Body of pancreas (tissue), 4 donors: ENCODE results near the gene FAM47E. TPM values are rescaled to one million over a fixed set of nuclear protein-coding genes. Genes with fewer than 3 reads are reported as not detected.

Experiments used
- ATAC-seq: fragments of 150-250 bp; one replicate; pipeline ENCODE4 v1.9.1; 2016
- DNase-seq, 4 donors: peaks; one replicate each; pipeline ENCODE4 v3.0.0-alpha.2; 2019
- H3K27ac ChIP-seq, 4 donors: fragments of 200-600 bp; sonication (generic); 1 replicate in 3 of 4; 2 replicates in 1 of 4; pipeline versions ENCODE4 v1.5.1 to v1.6.1; 2016 to 2019; ENCODE audit warnings: mild to moderate bottlenecking in 1 of 4, mixed read lengths in 1 of 4, moderate library complexity in 1 of 4
- H3K27me3 ChIP-seq, 2 donors: fragments of 200-600 bp; sonication (generic); one replicate each; pipeline ENCODE4 v1.6.0; 2016; ENCODE audit warnings: mild to moderate bottlenecking in 1 of 2
- H3K36me3 ChIP-seq, 2 donors: fragments of 200-600 bp; sonication (generic); replicated peaks in 1 of 2; 2 replicates each; pipeline ENCODE4 v1.5.1; 2016; ENCODE audit warnings: low read depth in 2 of 2; ENCODE audit not compliant: insufficient read depth in 1 of 2
- H3K4me1 ChIP-seq: fragments of 200-600 bp; sonication (generic); one replicate; pipeline ENCODE4 v1.6.0; 2016
- H3K4me3 ChIP-seq, 2 donors: fragments of 200-600 bp; sonication (generic); 1 replicate in 1 of 2; 2 replicates in 1 of 2; pipeline ENCODE4 v1.5.1; 2016 to 2019
- H3K9me3 ChIP-seq, 3 donors: fragments of 200-600 bp; sonication (generic); 1 replicate in 2 of 3; 2 replicates in 1 of 3; pipeline ENCODE4 v1.5.1; 2016
- CTCF ChIP-seq, 7 experiments: fragments of 450-650 bp in 4 of 7; fragments of 200-600 bp in 3 of 7; sonication (generic) in 3 of 7; IDR thresholded peaks; one replicate each; pipeline ENCODE4 v1.5.1; 2016 to 2019; ENCODE audit warnings: antibody characterized with exemption in 7 of 7
- POLR2A ChIP-seq, 3 donors: fragments of 450-650 bp; IDR thresholded peaks; one replicate each; pipeline ENCODE4 v1.6.1; 2016; ENCODE audit warnings: antibody characterized with exemption in 3 of 3, mild to moderate bottlenecking in 2 of 3
- WGBS, 2 donors: methylation state at CpG; one replicate each; pipeline ENCODE4 v1.1.5; 2017; 5-methylcytosine and 5-hydroxymethylcytosine counted together
- intact Hi-C: fragments of 100-400 bp; cut with DNase I; formaldehyde crosslinking; loops from one replicate; pipeline ENCODE4 v1.15.1; 2023
- total RNA-seq, 2 donors: library from RNA; depleted of rRNA; stranded (reverse); fragments of >200 nt; gene quantifications; one replicate each; pipeline ENCODE4 v1.1.0, GENCODE V29; 2016

The FAM47E gene
- total RNA-seq, 2 donors from 2014 or later: 10.1 to 16.2 TPM

GRCh38 chr4:76214177-76214675 is 37.3 kb upstream of the FAM47E start:
- intact Hi-C loops: no loop called here
- ATAC-seq: no peak
- no peaks in the 10 kb centered on the region for H3K27me3 ChIP-seq
- H3K4me1 ChIP-seq: peaks cover 85% of the 10 kb centered on the region
- peak overlapping the region; percentile 90 to 99 (median 96) for H3K27ac ChIP-seq
- H3K4me3 ChIP-seq: no peak overlapping the region
- WGBS, 2 donors: 6 to 13% methylated on average over 8 to 10 of the region's 10 CpGs
- no peaks in the 10 kb centered on the region for H3K36me3 ChIP-seq
- peak in 1 of 4 donors; percentile 33 for DNase-seq
- H3K9me3 ChIP-seq: no peaks in the 10 kb centered on the region
- no peak for TF ChIP-seq POLR2A (IDR thresholded peaks at IDR 0.05)
- TF ChIP-seq CTCF (IDR thresholded peaks at IDR 0.05): peak in 1 of 7 experiments; percentile 9

GRCh38 chr4:76215077-76215476 is 36.4 kb upstream of the FAM47E start:
- H3K36me3 ChIP-seq: no peaks in the 10 kb centered on the region
- peaks cover 85% of the 10 kb centered on the region for H3K4me1 ChIP-seq
- DNase-seq: no peak
- no peak for TF ChIP-seq POLR2A (IDR thresholded peaks at IDR 0.05)
- no peak for TF ChIP-seq CTCF (IDR thresholded peaks at IDR 0.05)
- no peak for ATAC-seq
- intact Hi-C loops: no loop called here
- H3K27ac ChIP-seq: peak overlapping the region; percentile 90 to 99 (median 96)
- no peak overlapping the region for H3K4me3 ChIP-seq
- H3K9me3 ChIP-seq: no peaks in the 10 kb centered on the region
- no peaks in the 10 kb centered on the region for H3K27me3 ChIP-seq
- WGBS, 2 donors: 90 to 92% methylated on average over 3 of the region's 3 CpGs

- H3K27me3 ChIP-seq: no peaks in the 10 kb centered on the region
- no peaks in the 10 kb centered on the region for H3K9me3 ChIP-seq
- no peaks in the 10 kb centered on the region for H3K36me3 ChIP-seq
- intact Hi-C loops: no loop called here
- DNase-seq: no peak
- TF ChIP-seq POLR2A (IDR thresholded peaks at IDR 0.05) (no peak), CTCF (IDR thresholded peaks at IDR 0.05) (no peak)
- H3K4me1 ChIP-seq: peaks cover 74% of the 10 kb centered on the region
- peak overlapping the region in 2 of 4 donors; percentile 20 to 98 for H3K27ac ChIP-seq
- H3K4me3 ChIP-seq: no peak overlapping the region
- 48 to 57% methylated on average over 2 of the region's 2 CpGs for WGBS, 2 donors
- ATAC-seq: no peak
Measured at GRCh38 chr4:76216524-76216923, 35.0 kb upstream of the FAM47E start.

- no peaks in the 10 kb centered on the region for H3K36me3 ChIP-seq
- DNase-seq (no peak), ATAC-seq (no peak)
- no peaks in the 10 kb centered on the region for H3K9me3 ChIP-seq
- no peaks in the 10 kb centered on the region for H3K27me3 ChIP-seq
- H3K27ac ChIP-seq: peak overlapping the region in 3 of 4 donors; percentile 20 to 98 (median 40)
- intact Hi-C loops: no loop called here
- peaks cover 67% of the 10 kb centered on the region for H3K4me1 ChIP-seq
- TF ChIP-seq POLR2A (IDR thresholded peaks at IDR 0.05) (no peak), CTCF (IDR thresholded peaks at IDR 0.05) (no peak)
- no peak overlapping the region for H3K4me3 ChIP-seq
- 64 to 67% methylated on average over 6 of the region's 6 CpGs for WGBS, 2 donors
Measured at GRCh38 chr4:76216975-76217814, 34.3 kb upstream of the FAM47E start.
